Keratinocyte (primary cell): ENCODE measurements around the gene POU4F3. TPM values are rescaled to one million over a fixed set of nuclear protein-coding genes. Genes with fewer than 3 reads are reported as not detected.

ENCODE experiments used
- DNase-seq: peaks from one replicate; pipeline ENCODE4 v3.0.0-alpha.2; 2011; ENCODE audit warnings: low read depth, missing footprints, low spot score
- FAIRE-seq: peaks from 2 replicates; lab custom pipeline; 2011; peaks lifted over from hg19 to GRCh38; lab: Jason Lieb, UNC
- H2AFZ ChIP-seq: 2 replicates; pipeline ENCODE4 v1.6.0; 2012; ENCODE audit warnings: low read length, control low read depth, inconsistent platforms; ENCODE audit not compliant: control insufficient read depth
- H3K27ac ChIP-seq: 2 replicates; pipeline ENCODE4 v1.5.1; 2011; ENCODE audit warnings: low read length; ENCODE audit not compliant: control insufficient read depth, insufficient read depth
- H3K27me3 ChIP-seq: 3 replicates; pipeline ENCODE4 v1.6.0; 2011; ENCODE audit warnings: low read length; ENCODE audit not compliant: control insufficient read depth, insufficient read depth; ENCODE audit errors: extremely low read depth
- H3K36me3 ChIP-seq, 2 experiments: 2 replicates in 1 of 2; 3 replicates in 1 of 2; pipeline ENCODE4 v1.5.1; 2011; ENCODE audit warnings: low read length in 2 of 2, mild to moderate bottlenecking in 1 of 2; ENCODE audit not compliant: control insufficient read depth in 2 of 2, insufficient read depth in 2 of 2; ENCODE audit errors: extremely low read depth in 1 of 2
- H3K4me1 ChIP-seq: 3 replicates; pipeline ENCODE4 v1.5.1; 2011; ENCODE audit warnings: low read length; ENCODE audit not compliant: control insufficient read depth, insufficient read depth; ENCODE audit errors: extremely low read depth
- H3K4me2 ChIP-seq: 3 replicates; pipeline ENCODE4 v1.6.0; 2011; ENCODE audit warnings: low read depth, low read length; ENCODE audit not compliant: control insufficient read depth, insufficient read depth; ENCODE audit errors: extremely low read depth
- H3K4me3 ChIP-seq, 3 experiments: fragments of 200-600 bp in 1 of 3; sonication (generic) in 1 of 3; 2 replicates in 2 of 3; 3 replicates in 1 of 3; pipeline ENCODE4 v1.5.1; 2011 to 2016; ENCODE audit warnings: low read length in 3 of 3, mild to moderate bottlenecking in 3 of 3, control low read depth in 2 of 3, inconsistent platforms in 1 of 3, low read depth in 1 of 3, mixed read lengths in 1 of 3, mixed run types in 1 of 3, moderate library complexity in 1 of 3; ENCODE audit not compliant: control insufficient read depth in 2 of 3, insufficient read depth in 2 of 3; ENCODE audit errors: extremely low read depth in 1 of 3
- H3K79me2 ChIP-seq: 2 replicates; pipeline ENCODE4 v1.6.0; 2012; ENCODE audit warnings: low read length; ENCODE audit not compliant: control insufficient read depth, insufficient read depth
- H3K9ac ChIP-seq: 3 replicates; pipeline ENCODE4 v1.6.0; 2011; ENCODE audit warnings: low read length; ENCODE audit not compliant: control insufficient read depth, insufficient read depth; ENCODE audit errors: extremely low read depth
- H3K9me1 ChIP-seq: 3 replicates; pipeline ENCODE4 v1.6.0; 2011; ENCODE audit warnings: low read length; ENCODE audit not compliant: control insufficient read depth, insufficient read depth; ENCODE audit errors: extremely low read depth
- H3K9me3 ChIP-seq: 2 replicates; pipeline ENCODE4 v1.5.1; 2012; ENCODE audit warnings: low read depth, low read length; ENCODE audit not compliant: control insufficient read depth
- H4K20me1 ChIP-seq: 3 replicates; pipeline ENCODE4 v1.6.0; 2011; ENCODE audit warnings: low read length; ENCODE audit not compliant: control insufficient read depth, insufficient read depth; ENCODE audit errors: extremely low read depth
- EZH2 ChIP-seq: IDR thresholded peaks from one replicate; pipeline ENCODE4 v1.6.1; 2012; ENCODE audit warnings: inconsistent platforms, mild to moderate bottlenecking, low read length, moderate library complexity
- dilution Hi-C: fragments of 300-500 bp; cut with MboI; formaldehyde crosslinking; loops from one replicate; pipeline ENCODE4 v1.7.0; 2020; ENCODE audit warnings: low sequenced_read_pairs; ENCODE audit not compliant: extremely low pct_ligation_motif_present
- polyA plus RNA-seq, 5 experiments: library from polyadenylated mRNA; depleted of rRNA in 3 of 5; stranded (reverse) in 3 of 5; stranded (forward) in 1 of 5; unstranded in 1 of 5; fragments of >200 nt; gene quantifications; 1 replicate in 1 of 5; 2 replicates in 3 of 5; 3 replicates in 1 of 5; pipeline versions ENCODE4 v1.2.1 to v1.2.3, GENCODE V29; 2011 to 2012; ENCODE audit warnings: missing spikeins in 2 of 5, low read depth in 1 of 5, low replicate concordance in 1 of 5
- TF ChIP-seq, protein P1 (sequence below), 3 experiments: IDR thresholded peaks in 1 of 3; conservative IDR thresholded peaks in 1 of 3; optimal IDR thresholded peaks in 1 of 3; 2 replicates in 2 of 3; 3 replicates in 1 of 3; pipeline versions ENCODE3 to v1.5.1; 2011; ENCODE audit warnings: low read length in 3 of 3, mild to moderate bottlenecking in 3 of 3, moderate library complexity in 2 of 3, control low read depth in 1 of 3, inconsistent platforms in 1 of 3; ENCODE audit not compliant: insufficient read depth in 2 of 3; ENCODE audit errors: extremely low read depth in 1 of 3

POU4F3 gene
- polyA plus RNA-seq, 1 donor (not counting 4 experiments of a cell fraction or from before 2014, with no cell fraction given), result 0.04 TPM

- no peaks in the 10 kb centered on the region for H3K9me1 ChIP-seq
- peaks cover 6% of the 10 kb centered on the region for H3K27me3 ChIP-seq
- H3K9me3 ChIP-seq, result no peaks in the 10 kb centered on the region
- H3K4me3 ChIP-seq, result no peak overlapping the region
- H4K20me1 ChIP-seq, result no peaks in the 10 kb centered on the region
- FAIRE-seq, result no peak
- no peaks in the 10 kb centered on the region for H3K36me3 ChIP-seq
- TF ChIP-seq, protein P1, sequence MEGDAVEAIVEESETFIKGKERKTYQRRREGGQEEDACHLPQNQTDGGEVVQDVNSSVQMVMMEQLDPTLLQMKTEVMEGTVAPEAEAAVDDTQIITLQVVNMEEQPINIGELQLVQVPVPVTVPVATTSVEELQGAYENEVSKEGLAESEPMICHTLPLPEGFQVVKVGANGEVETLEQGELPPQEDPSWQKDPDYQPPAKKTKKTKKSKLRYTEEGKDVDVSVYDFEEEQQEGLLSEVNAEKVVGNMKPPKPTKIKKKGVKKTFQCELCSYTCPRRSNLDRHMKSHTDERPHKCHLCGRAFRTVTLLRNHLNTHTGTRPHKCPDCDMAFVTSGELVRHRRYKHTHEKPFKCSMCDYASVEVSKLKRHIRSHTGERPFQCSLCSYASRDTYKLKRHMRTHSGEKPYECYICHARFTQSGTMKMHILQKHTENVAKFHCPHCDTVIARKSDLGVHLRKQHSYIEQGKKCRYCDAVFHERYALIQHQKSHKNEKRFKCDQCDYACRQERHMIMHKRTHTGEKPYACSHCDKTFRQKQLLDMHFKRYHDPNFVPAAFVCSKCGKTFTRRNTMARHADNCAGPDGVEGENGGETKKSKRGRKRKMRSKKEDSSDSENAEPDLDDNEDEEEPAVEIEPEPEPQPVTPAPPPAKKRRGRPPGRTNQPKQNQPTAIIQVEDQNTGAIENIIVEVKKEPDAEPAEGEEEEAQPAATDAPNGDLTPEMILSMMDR (optimal IDR thresholded peaks at IDR 0.05 in 1 of 3, IDR thresholded peaks at IDR 0.05 in 1 of 3, conservative IDR thresholded peaks at IDR 0.05 in 1 of 3; ENCODE audit: extremely low read depth in 1 of 3, insufficient read depth in 2 of 3, low read length in 3 of 3), result no peak
- TF ChIP-seq EZH2, result no peak
- no peak for DNase-seq
- dilution Hi-C loops, result no loop called here
- no peak overlapping the region for H3K27ac ChIP-seq
- H3K4me1 ChIP-seq, result no peaks in the 10 kb centered on the region
- no peaks in the 10 kb centered on the region for H3K79me2 ChIP-seq
- H2AFZ ChIP-seq, result no peak overlapping the region
- H3K9ac ChIP-seq, result no peak overlapping the region
- no peak overlapping the region for H3K4me2 ChIP-seq
Measured at GRCh38 chr5:146301626-146302025, 37.0 kb upstream of the POU4F3 start.

DNA sequence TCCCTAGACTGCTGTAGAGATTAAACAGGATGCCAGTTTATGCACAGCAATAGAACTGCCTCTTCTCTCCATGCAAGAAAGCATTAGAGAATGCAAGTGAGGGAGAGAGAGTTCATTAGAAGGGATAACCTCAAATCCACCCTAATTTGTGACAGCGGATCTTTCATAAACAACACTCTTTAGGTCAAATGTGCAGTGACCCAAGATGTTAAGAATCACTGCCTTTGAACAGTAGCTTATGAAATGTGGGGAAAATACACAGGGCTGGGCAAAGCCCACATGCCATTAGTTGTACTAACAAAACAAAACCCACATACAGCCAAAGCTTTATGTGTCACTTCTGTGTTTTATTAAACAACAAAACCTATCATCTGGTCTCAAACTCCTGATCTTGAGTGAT is 36.2 kb upstream of the POU4F3 start:
- Histone ChIP-seq H2AFZ (no peak overlapping the region), H3K79me2 (no peaks in the 10 kb centered on the region), H3K9me3 (no peaks in the 10 kb centered on the region), H3K4me3 (no peak overlapping the region), H3K9ac (no peak overlapping the region), H4K20me1 (no peaks in the 10 kb centered on the region), H3K36me3 (no peaks in the 10 kb centered on the region), H3K27ac (no peak overlapping the region), H3K4me2 (no peak overlapping the region), H3K27me3 (peaks cover 6% of the 10 kb centered on the region), H3K4me1 (no peaks in the 10 kb centered on the region), H3K9me1 (no peaks in the 10 kb centered on the region)
- no peak for DNase-seq
- TF ChIP-seq EZH2, result no peak
- TF ChIP-seq, protein P1 (optimal IDR thresholded peaks at IDR 0.05 in 1 of 3, IDR thresholded peaks at IDR 0.05 in 1 of 3, conservative IDR thresholded peaks at IDR 0.05 in 1 of 3; ENCODE audit: extremely low read depth in 1 of 3, insufficient read depth in 2 of 3, low read length in 3 of 3), result no peak
- no peak for FAIRE-seq
- dilution Hi-C loops, result no loop called here
